IMR-90 (cell line): ENCODE results near the gene TMEM63C. TPM values are rescaled to one million over a fixed set of nuclear protein-coding genes. Genes with fewer than 3 reads are reported as not detected.

Experiments used
- ATAC-seq: fragments of 200-7000 bp; cut with Tn5 transposase; 2 replicates; pipeline ENCODE4 v1.9.1; 2020; ENCODE audit warnings: low read depth, mild to moderate bottlenecking, moderate library complexity
- BruUV-seq: library from RNA; stranded (reverse); fragments of 400-500 nt; replicated peaks from 2 replicates; lab custom pipeline; 2021; lab: Mats Ljungman, UMichigan
- CTCF ChIA-PET: fragments of 300-600 bp; formaldehyde crosslinking; extraction: SDS; loops from one replicate; lab custom pipeline; 2021; ENCODE audit warnings: antibody characterized with exemption; lab: Yijun Ruan, JAX
- POLR2A ChIA-PET: fragments of 300-600 bp; sonication (Branson Sonifier 250); formaldehyde crosslinking; loops from one replicate; lab custom pipeline; 2022; ENCODE audit warnings: antibody characterized with exemption; ENCODE audit not compliant: unreplicated experiment; lab: Charles Lee
- DNase-seq: peaks from one replicate; pipeline ENCODE4 v3.0.0; 2013
- H2AFZ ChIP-seq: replicated peaks from 2 replicates; pipeline ENCODE3; 2013; ENCODE audit warnings: low read length, mild to moderate bottlenecking; ENCODE audit not compliant: poor library complexity
- H2AK5ac ChIP-seq: 2 replicates; pipeline ENCODE4 v1.6.1; 2013; ENCODE audit warnings: low read depth, low read length, inconsistent platforms
- H2AK9ac ChIP-seq: replicated peaks from 2 replicates; pipeline ENCODE3; 2013; ENCODE audit warnings: mild to moderate bottlenecking, low read depth, low read length, moderate library complexity; ENCODE audit not compliant: poor library complexity
- H2BK120ac ChIP-seq: 2 replicates; pipeline ENCODE4 v1.6.1; 2013; ENCODE audit warnings: low read depth, low read length, inconsistent platforms
- H2BK15ac ChIP-seq: 3 replicates; pipeline ENCODE4 v1.6.1; 2013; ENCODE audit warnings: low read depth, low read length, inconsistent platforms
- H2BK20ac ChIP-seq: 2 replicates; pipeline ENCODE4 v1.6.1; 2013; ENCODE audit warnings: low read depth, mild to moderate bottlenecking, inconsistent platforms, low read length, moderate library complexity
- H2BK5ac ChIP-seq: 2 replicates; pipeline ENCODE4 v1.6.1; 2013; ENCODE audit warnings: mild to moderate bottlenecking, low read depth, low read length, inconsistent platforms; ENCODE audit not compliant: poor library complexity, severe bottlenecking
- H3K14ac ChIP-seq: replicated peaks from 2 replicates; pipeline ENCODE4 v1.6.1; 2013; ENCODE audit warnings: low read depth, low read length, inconsistent platforms
- H3K18ac ChIP-seq: 2 replicates; pipeline ENCODE4 v1.6.1; 2013; ENCODE audit warnings: low read depth, low read length, control low read depth
- H3K23ac ChIP-seq: 2 replicates; pipeline ENCODE4 v1.6.1; 2013; ENCODE audit warnings: low read depth, low read length, inconsistent platforms
- H3K27ac ChIP-seq: 2 replicates; pipeline ENCODE4 v1.5.1; 2013; ENCODE audit warnings: mild to moderate bottlenecking, control low read depth, low read length; ENCODE audit not compliant: insufficient read depth
- H3K27me3 ChIP-seq: 2 replicates; pipeline ENCODE4 v1.6.1; 2013; ENCODE audit warnings: low read length; ENCODE audit not compliant: control insufficient read depth, insufficient read depth
- H3K36me3 ChIP-seq: 2 replicates; pipeline ENCODE4 v1.6.1; 2013; ENCODE audit warnings: low read length, mixed read lengths; ENCODE audit not compliant: control insufficient read depth, insufficient read depth
- H3K4ac ChIP-seq: 2 replicates; pipeline ENCODE4 v1.6.1; 2013; ENCODE audit warnings: low read depth, low read length, inconsistent platforms
- H3K4me1 ChIP-seq: 2 replicates; pipeline ENCODE4 v1.6.1; 2013; ENCODE audit warnings: low read length, mixed read lengths; ENCODE audit not compliant: control insufficient read depth, insufficient read depth
- H3K4me2 ChIP-seq: 2 replicates; pipeline ENCODE4 v1.6.1; 2013; ENCODE audit warnings: low read depth, mild to moderate bottlenecking, control low read depth, low read length, moderate library complexity
- H3K4me3 ChIP-seq: 2 replicates; pipeline ENCODE4 v1.5.1; 2013; ENCODE audit warnings: low read depth, mild to moderate bottlenecking, control low read depth, low read length, moderate library complexity; ENCODE audit not compliant: insufficient read depth
- H3K56ac ChIP-seq: 2 replicates; pipeline ENCODE4 v1.6.1; 2013; ENCODE audit warnings: low read length, inconsistent platforms; ENCODE audit not compliant: insufficient read depth; ENCODE audit errors: extremely low read depth
- H3K79me1 ChIP-seq, 2 experiments: 2 replicates each; pipeline ENCODE4 v1.6.1; 2013; ENCODE audit warnings: low read length in 2 of 2, inconsistent platforms in 1 of 2, low read depth in 1 of 2
- H3K9ac ChIP-seq: 2 replicates; pipeline ENCODE4 v1.6.1; 2013; ENCODE audit warnings: low read depth, low read length, control low read depth
- H3K9me1 ChIP-seq: 2 replicates; pipeline ENCODE4 v1.6.1; 2013; ENCODE audit warnings: low read length, inconsistent platforms; ENCODE audit not compliant: insufficient read depth
- H3K9me3 ChIP-seq: 2 replicates; pipeline ENCODE4 v1.6.1; 2013; ENCODE audit warnings: low read length; ENCODE audit not compliant: control insufficient read depth, insufficient read depth
- H4K20me1 ChIP-seq: 2 replicates; pipeline ENCODE4 v1.6.1; 2013; ENCODE audit warnings: low read length, inconsistent platforms; ENCODE audit not compliant: insufficient read depth
- H4K5ac ChIP-seq: 2 replicates; pipeline ENCODE4 v1.6.1; 2013; ENCODE audit warnings: mild to moderate bottlenecking, low read depth, low read length, control low read depth
- H4K8ac ChIP-seq, 2 experiments: 2 replicates each; pipeline ENCODE4 v1.6.1; 2013; ENCODE audit warnings: low read depth in 2 of 2, low read length in 2 of 2, control low read depth in 1 of 2, inconsistent platforms in 1 of 2
- H4K91ac ChIP-seq: 2 replicates; pipeline ENCODE4 v1.6.1; 2013; ENCODE audit warnings: low read depth, low read length, inconsistent platforms; ENCODE audit not compliant: insufficient read depth
- BHLHE40 ChIP-seq: fragments of 150-350 bp; IDR thresholded peaks from 2 replicates; pipeline ENCODE4 v1.6.1; 2016; ENCODE audit warnings: mild to moderate bottlenecking, low read depth, low read length
- CEBPB ChIP-seq: IDR thresholded peaks from 2 replicates; pipeline ENCODE4 v1.6.1; 2012; ENCODE audit warnings: low read depth, low read length, improper control_type of control experiment
- CHD1 ChIP-seq: IDR thresholded peaks from 2 replicates; pipeline ENCODE4 v1.6.1; 2012; ENCODE audit warnings: low read depth, low read length, improper control_type of control experiment
- CTCF ChIP-seq: conservative IDR thresholded peaks from 2 replicates; pipeline ENCODE4 v1.5.1; 2012; ENCODE audit warnings: mild to moderate bottlenecking, low read depth, low read length, improper control_type of control experiment
- ELK1 ChIP-seq: fragments of 150-350 bp; IDR thresholded peaks from 2 replicates; pipeline ENCODE4 v1.6.1; 2016; ENCODE audit warnings: low read depth, mild to moderate bottlenecking, low read length, moderate library complexity, borderline replicate concordance
- FOS ChIP-seq: fragments of 150-350 bp; IDR thresholded peaks from 2 replicates; pipeline ENCODE4 v1.6.1; 2016; ENCODE audit warnings: low read depth, low read length
- MAFK ChIP-seq: IDR thresholded peaks from 2 replicates; pipeline ENCODE4 v1.6.1; 2012; ENCODE audit warnings: low read depth, low read length, improper control_type of control experiment
- MAZ ChIP-seq: IDR thresholded peaks from 2 replicates; pipeline ENCODE4 v1.6.1; 2012; ENCODE audit warnings: low read depth, mild to moderate bottlenecking, low read length, improper control_type of control experiment, moderate library complexity, borderline replicate concordance
- MXI1 ChIP-seq: IDR thresholded peaks from 2 replicates; pipeline ENCODE4 v1.6.1; 2012; ENCODE audit warnings: low read depth, mild to moderate bottlenecking, low read length, moderate library complexity, borderline replicate concordance
- NFE2L2 ChIP-seq: fragments of 150-350 bp; IDR thresholded peaks from 2 replicates; pipeline ENCODE4 v1.6.1; 2016; ENCODE audit warnings: low read depth, mild to moderate bottlenecking, low read length
- POLR2A ChIP-seq: IDR thresholded peaks from 2 replicates; pipeline ENCODE4 v1.6.1; 2012; ENCODE audit warnings: mild to moderate bottlenecking, low read depth, low read length
- RAD21 ChIP-seq: IDR thresholded peaks from 2 replicates; pipeline ENCODE4 v1.6.1; 2012; ENCODE audit warnings: low read length, improper control_type of control experiment
- RCOR1 ChIP-seq: IDR thresholded peaks from 2 replicates; pipeline ENCODE4 v1.6.1; 2012; ENCODE audit warnings: mild to moderate bottlenecking, low read length, improper control_type of control experiment; ENCODE audit not compliant: insufficient replicate concordance
- RFX5 ChIP-seq: IDR thresholded peaks from 2 replicates; pipeline ENCODE4 v1.8.0; 2012; ENCODE audit warnings: low read depth, mild to moderate bottlenecking, low read length, moderate library complexity
- SMC3 ChIP-seq: fragments of 150-350 bp; IDR thresholded peaks from 2 replicates; pipeline ENCODE4 v1.6.1; 2016; ENCODE audit warnings: low read depth, mild to moderate bottlenecking, antibody characterized with exemption, low read length, moderate library complexity
- USF2 ChIP-seq: fragments of 150-350 bp; IDR thresholded peaks from 2 replicates; pipeline ENCODE4 v1.6.1; 2017; ENCODE audit warnings: mild to moderate bottlenecking, antibody characterized with exemption, low read length, low read depth
- WGBS, 2 experiments: methylation state at CpG; one replicate each; pipeline versions ENCODE4 v1.1.5 to v1.1.7; 2013; ENCODE audit warnings: missing lambda C conversion rate in 2 of 2; ENCODE audit not compliant: insufficient read length in 1 of 2; ENCODE audit errors: extremely low coverage in 2 of 2; 5-methylcytosine and 5-hydroxymethylcytosine counted together
- dilution Hi-C: fragments of 300-500 bp; cut with HindIII; formaldehyde crosslinking; loops from one replicate; pipeline ENCODE4 v1.14.3; 2018; ENCODE audit warnings: low sequenced_read_pairs; ENCODE audit not compliant: unreplicated experiment
- in situ Hi-C: fragments of 300-500 bp; cut with MboI; formaldehyde crosslinking; loops from 3 replicates; pipeline ENCODE4 v1.14.3; 2019; ENCODE audit warnings: low sequenced_read_pairs, inconsistent platforms, mixed read lengths
- intact Hi-C: fragments of 100-400 bp; cut with micrococcal nuclease; formaldehyde crosslinking; loops from 2 replicates; pipeline ENCODE4 v1.10.0; 2022
- polyA plus RNA-seq, 3 experiments: library from polyadenylated mRNA; depleted of rRNA; stranded (reverse); fragments of >200 nt; gene quantifications; 2 replicates each; pipeline ENCODE4 v1.2.3, GENCODE V29; 2012; ENCODE audit warnings: low replicate concordance in 1 of 3
- total RNA-seq: library from RNA; depleted of rRNA; stranded (reverse); fragments of >200 nt; gene quantifications from 2 replicates; pipeline ENCODE4 v1.2.3, GENCODE V29; 2012

The TMEM63C gene
- total and polyA plus RNA-seq, 2 of the 4 experiments (the other 2 are of a cell fraction), result under 0.01 TPM; not detected in 1

GRCh38 chr14:77272261-77272660, 90.7 kb downstream of the TMEM63C start:
- dilution Hi-C loops, result no loop called here

More at GRCh38 chr14:77272261-77272660, 90.7 kb downstream of the TMEM63C start:
- no peaks in the 10 kb centered on the region for H3K4me1 ChIP-seq
- no peak overlapping the region for H2BK15ac ChIP-seq
- H3K27ac ChIP-seq, result no peak overlapping the region
- H2BK120ac ChIP-seq, result no peak overlapping the region
- H3K79me1 ChIP-seq, result no peaks in the 10 kb centered on the region
- DNase-seq (no peak), ATAC-seq (no peak)
- H3K14ac ChIP-seq, result no peak overlapping the region
- POLR2A ChIA-PET, result no interaction called here
- no peak overlapping the region for H3K23ac ChIP-seq
- H4K20me1 ChIP-seq, result no peaks in the 10 kb centered on the region
- H3K18ac ChIP-seq, result no peak overlapping the region
- no peak overlapping the region for H2AFZ ChIP-seq
- no peak overlapping the region for H2BK5ac ChIP-seq
- no peak overlapping the region for H2AK9ac ChIP-seq
- no peak overlapping the region for H2BK20ac ChIP-seq
- H3K4me3 ChIP-seq, result no peak overlapping the region
- H4K5ac ChIP-seq, result no peak overlapping the region
- BruUV-seq, result no TSS peak
- WGBS, 2 experiments, result no CpG with 5 or more reads among the region's 4 CpGs
- no peaks in the 10 kb centered on the region for H3K9me1 ChIP-seq
- H3K56ac ChIP-seq, result no peak overlapping the region
- H4K91ac ChIP-seq, result no peak overlapping the region
- no peak overlapping the region for H3K4ac ChIP-seq
- CTCF ChIA-PET, result no interaction called here
- H3K27me3 ChIP-seq, result peaks cover 38% of the 10 kb centered on the region
- H3K9me3 ChIP-seq, result peaks cover 5% of the 10 kb centered on the region
- no peak overlapping the region for H2AK5ac ChIP-seq
- H3K9ac ChIP-seq, result no peak overlapping the region
- peaks cover 2% of the 10 kb centered on the region; the same call in 1 of the 2 replicates for H3K36me3 ChIP-seq
- H4K8ac ChIP-seq, result no peak overlapping the region
- no peak overlapping the region for H3K4me2 ChIP-seq
- in situ Hi-C loops, result no loop called here
- intact Hi-C loops, result no loop called here
- TF ChIP-seq MXI1, result no peak
- no peak for TF ChIP-seq MAZ
- no peak for TF ChIP-seq CHD1
- no peak for TF ChIP-seq POLR2A
- no peak for TF ChIP-seq RCOR1
- TF ChIP-seq NFE2L2, result no peak
- no peak for TF ChIP-seq ELK1
- TF ChIP-seq MAFK, result no peak
- TF ChIP-seq FOS, result no peak
- no peak for TF ChIP-seq RFX5
- no peak for TF ChIP-seq RAD21
- TF ChIP-seq CEBPB, result no peak
- no peak for TF ChIP-seq SMC3
- TF ChIP-seq BHLHE40, result no peak
- no peak for TF ChIP-seq CTCF
- TF ChIP-seq USF2, result no peak
